GM21786 (cell line): ENCODE data around the gene LRRC40.

Experiments
- ATAC-seq: cut with Tn5 transposase; IDR thresholded peaks from one replicate; pipeline ENCODE4 v1.9.1; 2021; ENCODE audit not compliant: unreplicated experiment

LRRC40 gene

DNA sequence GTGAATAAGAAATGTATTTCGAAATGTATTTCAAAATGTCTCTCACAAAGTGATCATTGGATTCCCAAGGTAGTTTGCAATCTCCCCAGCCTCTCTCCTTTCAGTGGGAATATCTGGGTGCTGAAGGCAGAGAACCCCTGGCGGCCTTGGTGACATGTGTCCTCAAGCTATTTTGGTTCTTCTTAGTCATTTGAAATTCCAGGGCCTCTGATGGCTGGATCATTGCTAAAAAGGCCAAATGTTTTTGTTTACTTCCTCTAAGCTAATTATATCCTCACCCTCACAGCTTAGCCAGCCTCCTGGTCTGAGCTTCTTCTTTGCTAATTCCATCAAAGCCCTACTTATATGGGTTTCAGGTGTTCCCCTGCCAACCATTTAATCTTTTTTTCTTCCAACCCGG is 71.2 kb downstream of the LRRC40 start:
- ATAC-seq = no peak

DNA sequence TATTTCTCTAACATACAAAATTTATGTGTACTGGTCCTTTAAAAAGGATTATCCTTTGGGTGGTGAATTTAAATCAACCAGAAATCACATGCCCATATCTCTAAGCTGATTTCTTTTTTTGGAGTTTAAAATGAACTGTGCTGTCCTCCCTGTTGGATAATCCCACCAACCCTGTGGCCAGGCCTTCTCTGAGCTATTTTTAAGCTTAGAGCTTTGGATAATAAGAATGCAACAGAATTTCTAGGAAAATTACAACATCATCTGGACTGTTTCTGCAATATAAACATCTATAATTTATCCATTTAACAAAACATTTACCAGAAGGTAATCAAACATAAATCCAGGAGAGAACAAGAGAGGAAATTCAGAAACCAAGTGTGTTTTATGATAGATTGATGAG is 88.3 kb downstream of the LRRC40 start:
- no peak for ATAC-seq

GRCh38 chr1:70115315-70115714 is 90.1 kb downstream of the LRRC40 start:
- ATAC-seq = no peak

- ATAC-seq = no peak
Observed at GRCh38 chr1:70112838-70113237, 92.5 kb downstream of the LRRC40 start.

GRCh38 chr1:70109241-70109640 is 96.1 kb downstream of the LRRC40 start:
- ATAC-seq = no peak

DNA sequence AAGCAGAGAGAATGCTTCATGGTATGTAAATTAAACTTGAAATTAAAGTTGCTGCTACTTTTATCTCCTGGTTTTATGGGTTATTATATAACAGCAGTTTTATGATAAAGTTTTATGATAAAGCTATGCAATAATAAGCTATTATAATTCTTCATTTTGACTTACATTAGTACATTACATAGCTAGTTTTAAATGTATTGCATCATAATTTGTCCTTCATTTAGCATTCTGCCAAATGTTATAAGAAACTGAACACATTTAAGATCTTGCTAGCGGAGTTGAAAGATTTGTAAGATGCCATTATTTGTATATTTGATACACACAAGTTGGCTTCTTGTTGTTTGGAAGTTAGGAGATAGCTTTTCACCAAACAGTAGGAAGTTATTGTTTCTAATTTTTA is 101.6 kb downstream of the LRRC40 start:
- ATAC-seq = no peak

GRCh38 chr1:70101774-70102173 is 103.6 kb downstream of the LRRC40 start:
- ATAC-seq = no peak

DNA sequence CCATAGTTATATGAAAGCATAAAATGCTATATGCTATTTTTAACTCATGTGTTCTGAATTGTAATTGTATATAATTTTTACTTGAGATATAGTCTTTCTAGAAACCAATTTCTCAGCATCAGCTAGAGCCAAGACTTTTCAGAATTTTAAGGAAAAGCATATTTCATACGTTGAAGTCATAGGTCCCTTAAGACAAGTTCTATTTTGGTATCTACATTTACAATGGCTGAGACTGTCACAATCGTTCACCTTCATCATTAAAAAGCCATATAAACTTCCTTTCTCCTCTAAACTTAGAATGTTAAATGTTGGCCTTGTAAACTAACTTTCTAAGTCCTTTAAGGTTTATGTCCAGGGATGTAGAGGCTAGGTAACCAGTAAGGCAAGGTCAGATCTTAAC is 104.1 kb downstream of the LRRC40 start:
- ATAC-seq = no peak
